Peyer's patch (tissue), 4 donors: ENCODE measurements around the gene ZBTB16. TPM values are rescaled to one million over a fixed set of nuclear protein-coding genes. Genes with fewer than 3 reads are reported as not detected.

ENCODE experiments used
- DNase-seq, 3 donors: peaks; one replicate each; pipeline ENCODE4 v3.0.0-alpha.2; 2017 to 2019
- H3K27ac ChIP-seq, 4 donors: fragments of 200-600 bp; sonication (generic); one replicate each; pipeline ENCODE4 v1.5.1; 2016 to 2019
- H3K27me3 ChIP-seq, 2 donors: fragments of 200-600 bp; sonication (generic); one replicate each; pipeline ENCODE4 v1.5.1; 2019
- H3K36me3 ChIP-seq, 3 donors: fragments of 200-600 bp; sonication (generic); one replicate each; pipeline ENCODE4 v1.5.1; 2016 to 2019
- H3K4me1 ChIP-seq, 4 donors: fragments of 200-600 bp; sonication (generic); one replicate each; pipeline ENCODE4 v1.5.1; 2016 to 2019
- H3K4me3 ChIP-seq, 4 donors: fragments of 200-600 bp; sonication (generic); 1 replicate in 3 of 4; 2 replicates in 1 of 4; pipeline ENCODE4 v1.5.1; 2016 to 2019; ENCODE audit warnings: mild to moderate bottlenecking in 1 of 4
- H3K9me3 ChIP-seq, 4 donors: fragments of 200-600 bp; sonication (generic); one replicate each; pipeline ENCODE4 v1.5.1; 2016 to 2019; ENCODE audit warnings: mild to moderate bottlenecking in 1 of 4
- CTCF ChIP-seq, 6 experiments: fragments of 450-650 bp in 4 of 6; fragments of 200-600 bp in 2 of 6; sonication (generic) in 1 of 6; IDR thresholded peaks; one replicate each; pipeline ENCODE4 v1.5.1; 2017 to 2019; ENCODE audit warnings: antibody characterized with exemption in 6 of 6, mild to moderate bottlenecking in 3 of 6, moderate library complexity in 1 of 6
- POLR2A ChIP-seq, 2 donors: fragments of 450-650 bp; IDR thresholded peaks; one replicate each; pipeline ENCODE4 v1.5.1; 2017; ENCODE audit warnings: antibody characterized with exemption in 2 of 2, mild to moderate bottlenecking in 2 of 2, moderate library complexity in 2 of 2
- total RNA-seq, 4 donors: library from RNA; depleted of rRNA; stranded (reverse); fragments of >200 nt; gene quantifications; one replicate each; pipeline ENCODE4 v1.1.0, GENCODE V29; 2016

Gene ZBTB16
- total RNA-seq, 4 donors from 2014 or later: 84.8 to 257 (median 155) TPM

- H3K36me3 ChIP-seq: peaks cover 0 to 20% (median 0%) of the 10 kb centered on the region in 3 donors
Observed at GRCh38 chr11:114209343-114209742, 149.8 kb downstream of the ZBTB16 start.

GRCh38 chr11:114209904-114210303 lies 150.4 kb downstream of the ZBTB16 start:
- Histone ChIP-seq H3K4me3 (no peak overlapping the region), H3K36me3 (peaks cover 0 to 16% (median 0%) of the 10 kb centered on the region in 3 donors), H3K27ac (peak overlapping the region in 3 of 4 donors; percentile 43 to 77 (median 75)), H3K27me3 (no peaks in the 10 kb centered on the region), H3K9me3 (no peaks in the 10 kb centered on the region), H3K4me1 (peaks cover 0 to 13% (median 5%) of the 10 kb centered on the region in 4 donors)
- TF ChIP-seq CTCF (IDR thresholded peaks at IDR 0.05) (no peak), POLR2A (IDR thresholded peaks at IDR 0.05) (peak in 1 of 2 donors; percentile 30)
- peak in 2 of 3 donors; percentile 65 to 66 for DNase-seq

More at GRCh38 chr11:114209343-114209742, 149.8 kb downstream of the ZBTB16 start:
- no peak for DNase-seq
- Histone ChIP-seq H3K27ac (peak overlapping the region in 3 of 4 donors; percentile 43 to 77 (median 75)), H3K27me3 (no peaks in the 10 kb centered on the region), H3K4me3 (no peak overlapping the region), H3K4me1 (peaks cover 0 to 13% (median 5%) of the 10 kb centered on the region in 4 donors), H3K9me3 (no peaks in the 10 kb centered on the region)
- TF ChIP-seq CTCF (IDR thresholded peaks at IDR 0.05) (no peak), POLR2A (IDR thresholded peaks at IDR 0.05) (no peak)

GRCh38 chr11:114211444-114212121 lies 152.1 kb downstream of the ZBTB16 start:
- Histone ChIP-seq H3K36me3 (peaks cover 0 to 8% (median 0%) of the 10 kb centered on the region in 3 donors), H3K27ac (no peak overlapping the region), H3K4me3 (no peak overlapping the region), H3K4me1 (peaks cover 0 to 21% (median 5%) of the 10 kb centered on the region in 4 donors), H3K27me3 (no peaks in the 10 kb centered on the region), H3K9me3 (no peaks in the 10 kb centered on the region)
- no peak for TF ChIP-seq POLR2A (IDR thresholded peaks at IDR 0.05)
- TF ChIP-seq CTCF (IDR thresholded peaks at IDR 0.05): no peak
- DNase-seq: no peak

GRCh38 chr11:114213622-114214021 lies 154.1 kb downstream of the ZBTB16 start:
- Histone ChIP-seq H3K9me3 (no peaks in the 10 kb centered on the region), H3K27ac (no peak overlapping the region), H3K27me3 (no peaks in the 10 kb centered on the region), H3K36me3 (peaks cover 0 to 5% (median 0%) of the 10 kb centered on the region in 3 donors), H3K4me1 (peaks cover 0 to 27% (median 1%) of the 10 kb centered on the region in 4 donors), H3K4me3 (no peak overlapping the region)
- TF ChIP-seq POLR2A (IDR thresholded peaks at IDR 0.05) (no peak), CTCF (IDR thresholded peaks at IDR 0.05) (no peak)
- DNase-seq: no peak

GRCh38 chr11:114215428-114215827 lies 155.9 kb downstream of the ZBTB16 start:
- Histone ChIP-seq H3K9me3 (no peaks in the 10 kb centered on the region), H3K36me3 (no peaks in the 10 kb centered on the region), H3K27ac (peak overlapping the region in 1 of 4 donors; percentile 68), H3K4me1 (peaks cover 0 to 17% (median 0%) of the 10 kb centered on the region in 4 donors), H3K27me3 (no peaks in the 10 kb centered on the region), H3K4me3 (no peak overlapping the region)
- DNase-seq: no peak
- TF ChIP-seq CTCF (IDR thresholded peaks at IDR 0.05): no peak
- no peak for TF ChIP-seq POLR2A (IDR thresholded peaks at IDR 0.05)
